B cell (primary cell): ENCODE measurements around the gene SFXN3. TPM values are rescaled to one million over a fixed set of nuclear protein-coding genes. Genes with fewer than 3 reads are reported as not detected.
A peak's percentile ranks its signal among the peaks of the same experiment; 100 is the strongest.

Source experiments
- ATAC-seq: fragments of 200-7000 bp; cut with Tn5 transposase; one replicate; pipeline ENCODE4 v1.10.0; 2021; ENCODE audit warnings: low read depth, mild to moderate bottlenecking, moderate number of reproducible peaks, moderate library complexity
- CTCF ChIA-PET: fragments of 350-600 bp; sonication (Branson Sonifier 250); formaldehyde crosslinking; loops from one replicate; lab custom pipeline; 2021; ENCODE audit warnings: antibody characterized with exemption, inconsistent platforms; lab: Charles Lee
- POLR2A ChIA-PET: fragments of 350-600 bp; sonication (Branson Sonifier 250); formaldehyde crosslinking; loops from one replicate; lab custom pipeline; 2021; ENCODE audit warnings: antibody characterized with exemption; lab: Charles Lee
- DNase-seq: peaks from one replicate; pipeline ENCODE4 v3.0.0; 2013
- H2AFZ ChIP-seq: 2 replicates; pipeline ENCODE4 v1.6.1; 2012; ENCODE audit warnings: mild to moderate bottlenecking, low read depth, low read length; ENCODE audit not compliant: insufficient read depth, poor library complexity, severe bottlenecking
- H3K27ac ChIP-seq, 2 donors: 1 replicate in 1 of 2; 2 replicates in 1 of 2; pipeline ENCODE4 v1.5.1; 2012 to 2013; ENCODE audit warnings: low read length in 2 of 2, mild to moderate bottlenecking in 2 of 2, moderate library complexity in 1 of 2
- H3K27me3 ChIP-seq, 4 experiments: fragments of 200-600 bp in 1 of 4; sonication (generic) in 1 of 4; replicated peaks in 1 of 4; 1 replicate in 2 of 4; 2 replicates in 2 of 4; pipeline versions ENCODE4 v1.6.1 to v1.7.0; 2013 to 2016; ENCODE audit warnings: low read length in 3 of 4, mild to moderate bottlenecking in 2 of 4, mixed read lengths in 1 of 4, moderate library complexity in 1 of 4; ENCODE audit not compliant: insufficient read depth in 4 of 4, control insufficient read depth in 3 of 4; ENCODE audit errors: control extremely low read depth in 1 of 4
- H3K36me3 ChIP-seq, 2 experiments: replicated peaks in 1 of 2; 1 replicate in 1 of 2; 2 replicates in 1 of 2; pipeline versions ENCODE4 v1.6.1 to v1.7.1; 2013; ENCODE audit warnings: low read length in 1 of 2; ENCODE audit not compliant: insufficient read depth in 2 of 2, control insufficient read depth in 1 of 2; ENCODE audit errors: control extremely low read depth in 1 of 2, extremely low read depth in 1 of 2
- H3K4me1 ChIP-seq, 2 donors: fragments of 200-600 bp in 1 of 2; sonication (generic) in 1 of 2; 1 replicate in 1 of 2; 2 replicates in 1 of 2; pipeline versions ENCODE4 v1.5.1 to v1.6.1; 2013 to 2017; ENCODE audit warnings: low read length in 2 of 2; ENCODE audit not compliant: control insufficient read depth in 2 of 2, insufficient read depth in 2 of 2
- H3K4me2 ChIP-seq: replicated peaks from 2 replicates; pipeline ENCODE3; 2012; ENCODE audit warnings: mild to moderate bottlenecking, low read depth, low read length; ENCODE audit not compliant: poor library complexity, severe bottlenecking
- H3K4me3 ChIP-seq, 5 experiments: fragments of 200-600 bp in 1 of 5; sonication (generic) in 1 of 5; 1 replicate in 3 of 5; 2 replicates in 2 of 5; pipeline versions ENCODE4 v1.5.1 to v1.7.0; 2011 to 2016; ENCODE audit warnings: low read length in 4 of 5, mild to moderate bottlenecking in 4 of 5, low read depth in 2 of 5, control low read depth in 1 of 5, moderate library complexity in 1 of 5; ENCODE audit not compliant: insufficient read depth in 1 of 5; ENCODE audit errors: control extremely low read depth in 1 of 5, extremely low read depth in 1 of 5
- H3K79me2 ChIP-seq: fragments of 200-600 bp; sonication (generic); one replicate; pipeline ENCODE4 v1.6.0; 2016; ENCODE audit warnings: low read length; ENCODE audit not compliant: control insufficient read depth, insufficient read depth
- H3K9ac ChIP-seq: fragments of 200-600 bp; sonication (generic); 2 replicates; pipeline ENCODE4 v1.6.1; 2017; ENCODE audit warnings: mild to moderate bottlenecking, low read length, moderate library complexity
- H3K9me3 ChIP-seq, 3 donors: one replicate each; pipeline versions ENCODE4 v1.6.1 to v1.7.1; 2013; ENCODE audit warnings: low read length in 2 of 3; ENCODE audit not compliant: control insufficient read depth in 2 of 3, insufficient read depth in 1 of 3; ENCODE audit errors: control extremely low read depth in 1 of 3
- H4K20me1 ChIP-seq: 2 replicates; pipeline ENCODE4 v1.6.0; 2012; ENCODE audit warnings: mild to moderate bottlenecking, low read length; ENCODE audit not compliant: insufficient read depth, control insufficient read depth, poor library complexity, severe bottlenecking
- H3K27ac Mint-ChIP-seq: one replicate; pipeline ENCODE4 v1.8.0; 2021; ENCODE audit warnings: mixed read lengths
- H3K27me3 Mint-ChIP-seq: one replicate; pipeline ENCODE4 v1.8.0; 2021; ENCODE audit warnings: mixed read lengths
- H3K4me1 Mint-ChIP-seq: one replicate; pipeline ENCODE4 v1.8.0; 2021; ENCODE audit warnings: mixed read lengths
- H3K4me3 Mint-ChIP-seq: one replicate; pipeline ENCODE4 v1.8.0; 2021; ENCODE audit warnings: mixed read lengths
- H3K9me3 Mint-ChIP-seq: one replicate; pipeline ENCODE4 v1.8.0; 2022; ENCODE audit warnings: mixed read lengths; ENCODE audit not compliant: insufficient read depth
- EZH2 ChIP-seq: IDR thresholded peaks from 2 replicates; pipeline ENCODE4 v1.6.1; 2012; ENCODE audit warnings: borderline replicate concordance, low read depth, mild to moderate bottlenecking, moderate library complexity, low read length; ENCODE audit not compliant: insufficient read depth, poor library complexity, severe bottlenecking
- WGBS: methylation state at CpG from one replicate; pipeline ENCODE4 v1.1.5; 2013; ENCODE audit warnings: missing lambda C conversion rate; ENCODE audit not compliant: insufficient coverage; 5-methylcytosine and 5-hydroxymethylcytosine counted together
- intact Hi-C: fragments of 100-400 bp; cut with micrococcal nuclease; formaldehyde crosslinking; loops from one replicate; pipeline ENCODE4 v1.10.0; 2022
- polyA plus RNA-seq: library from polyadenylated mRNA; depleted of rRNA; stranded (reverse); fragments of >200 nt; gene quantifications from 2 replicates; pipeline ENCODE4 v1.2.3, GENCODE V29; 2012
- total RNA-seq, 2 donors: library from RNA; stranded (reverse); fragments of 120-200 nt in 1 of 2; gene quantifications; 1 replicate in 1 of 2; 2 replicates in 1 of 2; pipeline versions ENCODE4 v1.2.3 to v1.2.4, GENCODE V29; 2013 to 2022
- TF ChIP-seq, protein P1 (sequence below): fragments of 200-600 bp; IDR thresholded peaks from one replicate; pipeline ENCODE4 v1.8.0; 2022; ENCODE audit warnings: antibody characterized with exemption, mild to moderate bottlenecking

The SFXN3 gene
- total and polyA plus RNA-seq, 2 donors (not counting 1 experiment from before 2014, with no cell fraction given), result 44.2 to 51.7 TPM

GRCh38 chr10:101046332-101047238, 15.6 kb downstream of the SFXN3 start:
- POLR2A ChIA-PET, result no interaction called here
- Mint-ChIP-seq H3K9me3 (no peaks in the 10 kb centered on the region), H3K27ac (no peak overlapping the region), H3K27me3 (peaks cover 41% of the 10 kb centered on the region), H3K4me1 (peaks cover 31% of the 10 kb centered on the region), H3K4me3 (no peak overlapping the region)
- H3K36me3 ChIP-seq, result no peaks in the 10 kb centered on the region
- intact Hi-C loops, result no loop called here
- H3K4me3 ChIP-seq, result no peak overlapping the region
- H3K79me2 ChIP-seq, result no peaks in the 10 kb centered on the region
- no peak overlapping the region for H3K9ac ChIP-seq
- H3K9me3 ChIP-seq, result peaks cover 0 to 4% (median 0%) of the 10 kb centered on the region in 3 donors
- H3K27ac ChIP-seq, result no peak overlapping the region
- CTCF ChIA-PET, result interaction anchor here (2.3 to 12.0 kb wide), 2 partner anchors 9 to 18 kb away, joined by 8 to 227 read pairs; partner anchors contain the start of gene KAZALD1
- TF ChIP-seq EZH2, result no peak
- TF ChIP-seq, protein P1, sequence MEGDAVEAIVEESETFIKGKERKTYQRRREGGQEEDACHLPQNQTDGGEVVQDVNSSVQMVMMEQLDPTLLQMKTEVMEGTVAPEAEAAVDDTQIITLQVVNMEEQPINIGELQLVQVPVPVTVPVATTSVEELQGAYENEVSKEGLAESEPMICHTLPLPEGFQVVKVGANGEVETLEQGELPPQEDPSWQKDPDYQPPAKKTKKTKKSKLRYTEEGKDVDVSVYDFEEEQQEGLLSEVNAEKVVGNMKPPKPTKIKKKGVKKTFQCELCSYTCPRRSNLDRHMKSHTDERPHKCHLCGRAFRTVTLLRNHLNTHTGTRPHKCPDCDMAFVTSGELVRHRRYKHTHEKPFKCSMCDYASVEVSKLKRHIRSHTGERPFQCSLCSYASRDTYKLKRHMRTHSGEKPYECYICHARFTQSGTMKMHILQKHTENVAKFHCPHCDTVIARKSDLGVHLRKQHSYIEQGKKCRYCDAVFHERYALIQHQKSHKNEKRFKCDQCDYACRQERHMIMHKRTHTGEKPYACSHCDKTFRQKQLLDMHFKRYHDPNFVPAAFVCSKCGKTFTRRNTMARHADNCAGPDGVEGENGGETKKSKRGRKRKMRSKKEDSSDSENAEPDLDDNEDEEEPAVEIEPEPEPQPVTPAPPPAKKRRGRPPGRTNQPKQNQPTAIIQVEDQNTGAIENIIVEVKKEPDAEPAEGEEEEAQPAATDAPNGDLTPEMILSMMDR, result no peak
- 82% methylated on average over 17 of the region's 25 CpGs for WGBS
- no peak overlapping the region for H2AFZ ChIP-seq
- ATAC-seq, result no peak
- H3K27me3 ChIP-seq, result peaks cover 0 to 55% (median 25%) of the 10 kb centered on the region in 4 experiments
- no peaks in the 10 kb centered on the region for H4K20me1 ChIP-seq
- H3K4me1 ChIP-seq, result peaks cover 15 to 26% of the 10 kb centered on the region in 2 donors
- peak; percentile 8 for DNase-seq
- no peak overlapping the region for H3K4me2 ChIP-seq

- H3K27ac Mint-ChIP-seq, result no peak overlapping the region
- no peak overlapping the region for H3K4me2 ChIP-seq
- no peak overlapping the region for H3K4me3 ChIP-seq
- DNase-seq (peak; percentile 10), ATAC-seq (no peak)
- 51% methylated on average over 15 of the region's 16 CpGs for WGBS
- peaks cover 0 to 55% (median 25%) of the 10 kb centered on the region in 4 experiments for H3K27me3 ChIP-seq
- ChIA-PET POLR2A (no interaction called here), CTCF (interaction anchor here (1.0 to 12.0 kb wide), 4 partner anchors 8 to 167 kb away, joined by 3 to 227 read pairs (median 6); partner anchors contain the start of gene KAZALD1)
- H3K4me3 Mint-ChIP-seq, result no peak overlapping the region
- H3K9me3 ChIP-seq, result peaks cover 0 to 4% (median 0%) of the 10 kb centered on the region in 3 donors
- no peaks in the 10 kb centered on the region for H3K79me2 ChIP-seq
- peaks cover 28% of the 10 kb centered on the region for H3K4me1 Mint-ChIP-seq
- peaks cover 41% of the 10 kb centered on the region for H3K27me3 Mint-ChIP-seq
- no peak overlapping the region for H3K27ac ChIP-seq
- no peaks in the 10 kb centered on the region for H4K20me1 ChIP-seq
- peaks cover 13 to 24% of the 10 kb centered on the region in 2 donors for H3K4me1 ChIP-seq
- TF ChIP-seq, protein P1, result no peak
- no peak for TF ChIP-seq EZH2
- intact Hi-C loops, result no loop called here
- no peaks in the 10 kb centered on the region for H3K9me3 Mint-ChIP-seq
- H3K9ac ChIP-seq, result no peak overlapping the region
- H3K36me3 ChIP-seq, result no peaks in the 10 kb centered on the region
- no peak overlapping the region for H2AFZ ChIP-seq
Measured at GRCh38 chr10:101047268-101047667, 16.2 kb downstream of the SFXN3 start.
